Nephron progenitor cell (in vitro differentiated cells): ENCODE results near the gene PPP2R5A.
A peak's percentile ranks its signal among the peaks of the same experiment; 100 is the strongest.
"Not testable (repeated sequence)": the region's sequence is repeated elsewhere in the genome, so short reads cannot be mapped to it uniquely, and the experiment has no call there.

ENCODE experiments used
- DNase-seq: peaks from one replicate; pipeline ENCODE4 v3.0.0; 2021
- H3K27ac Mint-ChIP-seq: 2 replicates; pipeline ENCODE4 v1.8.0; 2021; ENCODE audit warnings: mild to moderate bottlenecking, moderate library complexity, mixed read lengths
- H3K27me3 Mint-ChIP-seq: 2 replicates; pipeline ENCODE4 v1.8.0; 2021; ENCODE audit warnings: mild to moderate bottlenecking, low read depth, mixed read lengths; ENCODE audit not compliant: poor library complexity
- H3K36me3 Mint-ChIP-seq: 2 replicates; pipeline ENCODE4 v1.8.0; 2021; ENCODE audit warnings: low read depth, mixed read lengths
- H3K4me1 Mint-ChIP-seq: 2 replicates; pipeline ENCODE4 v1.8.0; 2021; ENCODE audit warnings: mixed read lengths
- H3K4me3 Mint-ChIP-seq: 2 replicates; pipeline ENCODE4 v1.8.0; 2021; ENCODE audit warnings: mild to moderate bottlenecking, moderate library complexity, mixed read lengths
- H3K9me3 Mint-ChIP-seq: 2 replicates; pipeline ENCODE4 v1.8.0; 2021; ENCODE audit warnings: mild to moderate bottlenecking, moderate library complexity, mixed read lengths
- CTCF ChIP-seq: fragments of 200-600 bp; sonication (generic); IDR thresholded peaks from 2 replicates; pipeline ENCODE4 v1.5.0; 2021; ENCODE audit warnings: antibody characterized with exemption

Gene PPP2R5A

GRCh38 chr1:212284332-212284743, 872 bp upstream of the PPP2R5A start:
- Mint-ChIP-seq H3K27ac (peak overlapping the region; percentile 99), H3K27me3 (peaks cover 13% of the 10 kb centered on the region)
- no peak for TF ChIP-seq CTCF

DNA sequence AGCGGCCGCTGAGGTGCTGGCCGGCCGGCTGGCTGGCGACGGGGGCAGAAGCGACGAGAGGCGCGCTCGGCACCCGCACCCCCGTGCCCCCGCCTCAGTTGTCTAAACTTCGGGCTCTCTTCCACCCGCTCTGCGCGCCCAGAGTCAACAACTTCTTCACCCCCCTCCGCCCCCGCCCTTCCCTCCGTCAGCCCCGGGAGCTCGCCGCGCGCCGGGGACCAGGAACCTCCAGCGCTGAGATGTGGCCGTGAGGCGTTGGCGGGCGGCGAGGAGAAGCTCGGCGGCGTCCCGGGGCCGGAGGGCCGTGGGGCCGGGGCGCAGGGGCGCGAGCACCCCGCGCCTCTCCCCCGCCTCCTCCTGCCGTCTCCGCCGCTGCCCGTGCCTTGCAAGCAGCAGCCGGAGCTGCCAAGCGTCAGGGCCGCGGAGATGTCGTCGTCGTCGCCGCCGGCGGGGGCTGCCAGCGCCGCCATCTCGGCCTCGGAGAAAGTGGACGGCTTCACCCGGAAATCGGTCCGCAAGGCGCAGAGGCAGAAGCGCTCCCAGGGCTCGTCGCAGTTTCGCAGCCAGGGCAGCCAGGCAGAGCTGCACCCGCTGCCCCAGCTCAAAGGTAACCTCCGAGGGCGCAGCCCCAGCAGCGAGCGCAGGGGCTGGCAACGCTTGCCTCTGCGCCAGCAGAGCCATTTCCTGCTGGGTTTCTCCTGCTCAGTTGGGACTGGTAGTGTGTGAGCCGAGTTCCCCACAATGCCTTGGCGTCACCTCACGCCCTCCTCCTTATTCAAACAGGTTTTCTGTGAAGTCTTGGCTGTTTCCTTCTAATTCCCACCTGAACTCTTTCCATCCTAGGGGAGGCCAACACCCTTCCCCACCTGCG, 710 bp downstream of the PPP2R5A start:
- Mint-ChIP-seq H3K36me3 (no peaks in the 10 kb centered on the region), H3K9me3 (no peaks in the 10 kb centered on the region), H3K27ac (peak overlapping the region; percentile 50), H3K27me3 (peaks cover 13% of the 10 kb centered on the region), H3K4me1 (peaks cover 47% of the 10 kb centered on the region), H3K4me3 (peak overlapping the region; percentile 96)
- peak; percentile 71 for DNase-seq
- TF ChIP-seq CTCF = no peak

More at GRCh38 chr1:212284332-212284743, 872 bp upstream of the PPP2R5A start:
- Mint-ChIP-seq H3K36me3 (no peaks in the 10 kb centered on the region), H3K9me3 (peaks cover 7% of the 10 kb centered on the region), H3K4me1 (peaks cover 40% of the 10 kb centered on the region), H3K4me3 (peak overlapping the region; percentile 98)
- DNase-seq = no peak

- Mint-ChIP-seq H3K36me3 (no peaks in the 10 kb centered on the region), H3K27me3 (peaks cover 13% of the 10 kb centered on the region), H3K27ac (peak overlapping the region; percentile 50), H3K4me1 (peaks cover 55% of the 10 kb centered on the region), H3K4me3 (peak overlapping the region; percentile 96), H3K9me3 (no peaks in the 10 kb centered on the region)
- DNase-seq = no peak
- no peak for TF ChIP-seq CTCF
These were observed 1.4 kb downstream of the PPP2R5A start for GRCh38 chr1:212286556-212287131.

GRCh38 chr1:212287261-212287895, 2.2 kb downstream of the PPP2R5A start:
- Mint-ChIP-seq H3K9me3 (no peaks in the 10 kb centered on the region), H3K36me3 (no peaks in the 10 kb centered on the region), H3K4me3 (peak overlapping the region; percentile 96), H3K27me3 (peaks cover 13% of the 10 kb centered on the region), H3K4me1 (peaks cover 62% of the 10 kb centered on the region), H3K27ac (no peak overlapping the region)
- TF ChIP-seq CTCF = no peak
- DNase-seq = no peak

DNA sequence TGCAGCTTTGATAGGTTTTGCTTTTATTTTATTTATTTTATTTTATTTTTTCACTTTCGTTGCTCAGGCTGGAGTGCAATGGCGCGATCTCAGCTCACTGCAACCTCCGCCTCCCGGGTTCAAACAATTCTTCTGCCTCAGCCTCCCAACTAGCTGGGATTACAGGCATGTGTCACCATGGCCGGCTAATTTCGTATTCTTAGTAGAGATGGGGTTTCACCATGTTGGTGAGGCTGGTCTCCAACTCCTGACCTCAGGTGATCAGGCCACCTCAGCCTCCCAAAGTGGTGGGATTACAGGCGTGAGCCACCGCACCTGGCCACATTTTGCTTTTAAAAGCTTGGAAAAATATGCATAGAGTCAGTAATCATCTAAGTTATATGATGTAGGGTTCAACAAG, 2.8 kb downstream of the PPP2R5A start:
- H3K27ac Mint-ChIP-seq, H3K36me3 Mint-ChIP-seq, DNase-seq, H3K9me3 Mint-ChIP-seq, H3K27me3 Mint-ChIP-seq: not testable (repeated sequence)
- peaks cover 62% of the 10 kb centered on the region for H3K4me1 Mint-ChIP-seq
- peak overlapping the region; percentile 69 for H3K4me3 Mint-ChIP-seq

- Mint-ChIP-seq H3K27ac (no peak overlapping the region), H3K9me3 (no peaks in the 10 kb centered on the region), H3K4me3 (no peak overlapping the region), H3K27me3 (peaks cover 3% of the 10 kb centered on the region), H3K4me1 (peaks cover 61% of the 10 kb centered on the region), H3K36me3 (no peaks in the 10 kb centered on the region)
- no peak for DNase-seq
- no peak for TF ChIP-seq CTCF
These were observed 3.4 kb downstream of the PPP2R5A start for GRCh38 chr1:212288615-212289014.
